ENCODE results near the gene UNC119B. TPM values are rescaled to one million over a fixed set of nuclear protein-coding genes. Genes with fewer than 3 reads are reported as not detected.

The UNC119B gene
- total RNA-seq, 1 experiment from 2014 or later, result 11.6 TPM

Other genes starting within 250 kb of the UNC119B start
- gene SRSF9, start 240.7 kb upstream of the UNC119B start, total RNA-seq (2014; rRNA removed; shearing (Covaris generic)), result 179 and 229 TPM in 2 replicates
- gene DYNLL1, start 214.3 kb upstream of the UNC119B start, total RNA-seq (2014; rRNA removed; shearing (Covaris generic)), result 447 and 502 TPM in 2 replicates
- 40.5 and 43.5 TPM in 2 replicates for gene COQ5, start 181.3 kb upstream of the UNC119B start, total RNA-seq (2014; rRNA removed; shearing (Covaris generic))
- gene RNF10, start 176.1 kb upstream of the UNC119B start, total RNA-seq (2014; rRNA removed; shearing (Covaris generic)), result 42.2 and 51.8 TPM in 2 replicates
- 63.4 and 75.6 TPM in 2 replicates for gene POP5, start 129.1 kb upstream of the UNC119B start, total RNA-seq (2014; rRNA removed; shearing (Covaris generic))
- 1.2 and 2.8 TPM in 2 replicates for gene CABP1, start 69.8 kb upstream of the UNC119B start, total RNA-seq (2014; rRNA removed; shearing (Covaris generic))
- 150 and 156 TPM in 2 replicates for gene MLEC, start 23.3 kb upstream of the UNC119B start, total RNA-seq (2014; rRNA removed; shearing (Covaris generic))
- gene ACADS, start 15.4 kb downstream of the UNC119B start, total RNA-seq (2014; rRNA removed; shearing (Covaris generic)), result 10.5 and 11.2 TPM in 2 replicates
- 7.4 and 7.5 TPM in 2 replicates for gene SPPL3, start 193.9 kb downstream of the UNC119B start, total RNA-seq (2014; rRNA removed; shearing (Covaris generic))